ENCODE results near the gene CNKSR2.

The CNKSR2 gene

GRCh38 chrX:21683941-21684340 is 309.7 kb downstream of the CNKSR2 start:
- no peak for DNase-seq

- DNase-seq = no peak
Measured at GRCh38 chrX:21691512-21692018, 317.3 kb downstream of the CNKSR2 start.

GRCh38 chrX:21698272-21698671 is 324.1 kb downstream of the CNKSR2 start:
- DNase-seq = no peak

DNA sequence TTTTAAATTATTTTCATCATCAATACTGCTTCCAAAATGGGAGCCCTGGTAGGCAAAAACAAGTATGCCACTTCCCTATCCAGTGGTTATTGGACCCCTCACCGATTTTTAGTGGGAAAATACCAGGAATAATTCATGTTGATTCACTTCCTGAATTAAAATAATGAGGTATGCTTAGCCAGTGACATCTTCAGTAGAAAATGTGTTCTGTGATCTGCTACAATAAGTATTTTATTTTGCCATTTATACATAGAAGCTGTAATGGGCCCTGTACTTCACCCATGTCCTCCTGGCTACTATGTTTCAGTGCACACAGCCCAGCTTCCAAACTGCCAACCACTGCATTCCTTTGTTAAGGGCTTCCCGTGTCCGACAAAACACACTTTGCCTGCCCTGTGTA is 324.9 kb downstream of the CNKSR2 start:
- DNase-seq = no peak

DNA sequence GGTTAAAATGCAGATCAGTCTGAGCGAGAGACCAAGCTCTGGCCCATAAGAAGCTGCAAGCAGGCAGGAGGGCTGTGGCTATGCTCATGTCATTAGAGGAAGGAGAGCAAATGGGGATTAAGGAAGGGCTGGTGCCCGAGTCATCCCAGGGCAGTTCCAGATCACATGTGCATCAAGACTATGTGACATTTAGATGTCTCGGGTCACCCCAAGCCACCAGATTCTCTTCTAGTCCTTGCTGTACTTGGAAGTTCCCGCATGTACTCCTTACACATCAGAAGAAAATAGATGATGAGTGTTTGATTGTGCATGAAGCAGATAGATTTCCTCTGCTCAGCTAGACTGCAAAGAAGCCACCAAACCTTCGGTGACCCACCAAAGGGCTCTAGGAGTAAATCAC is 326.1 kb downstream of the CNKSR2 start:
- no peak for DNase-seq

DNA sequence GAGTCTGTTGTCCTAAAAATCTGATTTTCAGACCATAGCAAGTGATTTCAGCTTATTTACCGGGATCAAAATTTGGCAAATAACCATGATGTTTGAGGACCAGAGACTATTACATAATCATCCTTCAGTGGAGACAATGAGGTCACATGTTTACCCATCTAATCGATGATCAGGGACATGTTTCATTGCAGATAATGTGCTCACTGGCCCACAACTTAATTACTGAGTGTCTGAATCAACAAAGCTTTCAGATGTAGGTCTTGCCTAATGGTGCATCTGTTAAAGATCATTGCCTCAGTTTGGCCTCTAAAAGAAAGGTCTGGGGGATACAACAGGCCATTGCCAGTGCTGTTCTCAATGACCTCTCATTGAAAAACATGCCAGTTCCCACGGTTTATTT is 326.7 kb downstream of the CNKSR2 start:
- DNase-seq = no peak

DNA sequence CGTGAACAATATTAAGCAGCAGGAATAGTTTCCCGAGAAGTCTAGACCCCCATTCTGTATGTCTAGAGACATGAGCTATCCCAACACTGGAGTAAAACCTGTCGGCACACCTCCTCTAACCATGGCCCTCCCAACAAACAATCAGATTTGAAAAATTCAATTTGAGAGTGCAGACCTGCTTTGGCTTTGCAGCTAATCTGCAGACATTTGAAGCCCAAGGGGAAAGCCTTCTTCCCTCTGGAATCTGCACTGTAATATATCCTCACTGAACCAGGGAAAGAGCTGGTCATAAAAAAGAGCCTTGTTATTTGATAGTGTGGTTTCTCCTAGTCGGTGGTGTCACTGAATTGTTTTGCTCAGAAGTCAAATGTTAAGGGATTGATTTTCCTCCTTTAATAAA is 328.5 kb downstream of the CNKSR2 start:
- no peak for DNase-seq

Measured in stimulated activated CD4-positive, alpha-beta T cell treated with anti-CD3 and anti-CD28 coated beads, Interleukin-4, amount 100 ng/mL, for 4 hours (primary cell).